Thyroid gland (tissue), 4 donors: ENCODE data around the gene PLSCR4. TPM values are rescaled to one million over a fixed set of nuclear protein-coding genes. Genes with fewer than 3 reads are reported as not detected.

Source experiments
- DNase-seq, 2 donors: peaks; one replicate each; pipeline ENCODE4 v3.0.0-alpha.2; 2019
- H3K27ac ChIP-seq, 3 donors: fragments of 200-600 bp; sonication (generic); 1 replicate in 2 of 3; 2 replicates in 1 of 3; pipeline ENCODE4 v1.5.1; 2016 to 2019; ENCODE audit warnings: mild to moderate bottlenecking in 1 of 3, moderate library complexity in 1 of 3
- H3K27me3 ChIP-seq: fragments of 200-600 bp; sonication (generic); one replicate; pipeline ENCODE4 v1.5.1; 2019
- H3K36me3 ChIP-seq, 2 donors: fragments of 200-600 bp; sonication (generic); one replicate each; pipeline ENCODE4 v1.5.1; 2016 to 2019
- H3K4me1 ChIP-seq, 2 donors: fragments of 200-600 bp; sonication (generic); one replicate each; pipeline ENCODE4 v1.5.1; 2017 to 2019
- H3K4me3 ChIP-seq, 3 donors: fragments of 200-600 bp; sonication (generic); replicated peaks in 1 of 3; 1 replicate in 2 of 3; 2 replicates in 1 of 3; pipeline ENCODE4 v1.5.1; 2016; ENCODE audit warnings: mild to moderate bottlenecking in 1 of 3
- H3K9me3 ChIP-seq: fragments of 200-600 bp; sonication (generic); one replicate; pipeline ENCODE4 v1.5.1; 2017
- POLR2A ChIP-seq, 2 donors: fragments of 450-650 bp; IDR thresholded peaks; one replicate each; pipeline ENCODE4 v1.6.1; 2017; ENCODE audit warnings: antibody characterized with exemption in 2 of 2, mild to moderate bottlenecking in 2 of 2, moderate library complexity in 1 of 2
- WGBS, 2 donors: methylation state at CpG; one replicate each; pipeline ENCODE4 v1.1.5; 2017; 5-methylcytosine and 5-hydroxymethylcytosine counted together
- intact Hi-C: fragments of 100-400 bp; cut with DNase I; formaldehyde crosslinking; loops from one replicate; pipeline ENCODE4 v1.15.1; 2023
- total RNA-seq, 4 donors: library from RNA; depleted of rRNA; stranded (reverse); fragments of >200 nt; gene quantifications; one replicate each; pipeline ENCODE4 v1.2.3, GENCODE V29; 2016
- TF ChIP-seq, protein P1 (sequence below), 6 experiments: fragments of 200-600 bp in 3 of 6; fragments of 450-650 bp in 3 of 6; sonication (generic) in 3 of 6; IDR thresholded peaks; one replicate each; pipeline ENCODE4 v1.5.1; 2016 to 2019; ENCODE audit warnings: antibody characterized with exemption in 6 of 6, mild to moderate bottlenecking in 2 of 6, inconsistent platforms in 1 of 6, moderate library complexity in 1 of 6

The PLSCR4 gene
- total RNA-seq, 4 donors from 2014 or later = 61.6 to 110 (median 78.4) TPM

DNA sequence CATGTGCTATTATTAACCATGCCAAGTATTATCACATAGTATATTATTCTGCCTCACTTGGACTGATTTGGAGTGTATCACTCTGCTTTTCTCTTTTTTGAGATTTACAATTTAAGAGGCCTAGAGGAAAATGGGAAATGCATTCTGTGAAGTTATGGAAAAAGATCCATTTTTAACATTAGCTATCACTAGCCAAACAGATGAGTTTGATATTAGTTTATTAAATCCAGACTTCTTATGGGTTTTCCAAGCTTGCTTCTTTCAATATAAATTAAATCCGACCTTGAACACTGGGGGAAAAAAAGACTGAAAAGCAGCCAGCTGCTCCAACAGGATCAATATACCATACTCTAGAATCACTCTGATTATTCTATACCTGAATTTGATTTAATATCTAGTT is 59.9 kb downstream of the PLSCR4 start:
- H3K36me3 ChIP-seq = peaks cover 0 to 8% of the 10 kb centered on the region in 2 donors
- DNase-seq = no peak
- 88 to 89% methylated on average over 1 of the region's 1 CpG for WGBS, 2 donors
- no peaks in the 10 kb centered on the region for H3K9me3 ChIP-seq
- intact Hi-C loops = no loop called here
- no peaks in the 10 kb centered on the region for H3K27me3 ChIP-seq
- TF ChIP-seq POLR2A (IDR thresholded peaks at IDR 0.05) = no peak
- TF ChIP-seq, protein P1, sequence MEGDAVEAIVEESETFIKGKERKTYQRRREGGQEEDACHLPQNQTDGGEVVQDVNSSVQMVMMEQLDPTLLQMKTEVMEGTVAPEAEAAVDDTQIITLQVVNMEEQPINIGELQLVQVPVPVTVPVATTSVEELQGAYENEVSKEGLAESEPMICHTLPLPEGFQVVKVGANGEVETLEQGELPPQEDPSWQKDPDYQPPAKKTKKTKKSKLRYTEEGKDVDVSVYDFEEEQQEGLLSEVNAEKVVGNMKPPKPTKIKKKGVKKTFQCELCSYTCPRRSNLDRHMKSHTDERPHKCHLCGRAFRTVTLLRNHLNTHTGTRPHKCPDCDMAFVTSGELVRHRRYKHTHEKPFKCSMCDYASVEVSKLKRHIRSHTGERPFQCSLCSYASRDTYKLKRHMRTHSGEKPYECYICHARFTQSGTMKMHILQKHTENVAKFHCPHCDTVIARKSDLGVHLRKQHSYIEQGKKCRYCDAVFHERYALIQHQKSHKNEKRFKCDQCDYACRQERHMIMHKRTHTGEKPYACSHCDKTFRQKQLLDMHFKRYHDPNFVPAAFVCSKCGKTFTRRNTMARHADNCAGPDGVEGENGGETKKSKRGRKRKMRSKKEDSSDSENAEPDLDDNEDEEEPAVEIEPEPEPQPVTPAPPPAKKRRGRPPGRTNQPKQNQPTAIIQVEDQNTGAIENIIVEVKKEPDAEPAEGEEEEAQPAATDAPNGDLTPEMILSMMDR (IDR thresholded peaks at IDR 0.05) = no peak
- H3K4me3 ChIP-seq = no peak overlapping the region
- peaks cover 0 to 4% of the 10 kb centered on the region in 2 donors for H3K4me1 ChIP-seq
- no peak overlapping the region for H3K27ac ChIP-seq

DNA sequence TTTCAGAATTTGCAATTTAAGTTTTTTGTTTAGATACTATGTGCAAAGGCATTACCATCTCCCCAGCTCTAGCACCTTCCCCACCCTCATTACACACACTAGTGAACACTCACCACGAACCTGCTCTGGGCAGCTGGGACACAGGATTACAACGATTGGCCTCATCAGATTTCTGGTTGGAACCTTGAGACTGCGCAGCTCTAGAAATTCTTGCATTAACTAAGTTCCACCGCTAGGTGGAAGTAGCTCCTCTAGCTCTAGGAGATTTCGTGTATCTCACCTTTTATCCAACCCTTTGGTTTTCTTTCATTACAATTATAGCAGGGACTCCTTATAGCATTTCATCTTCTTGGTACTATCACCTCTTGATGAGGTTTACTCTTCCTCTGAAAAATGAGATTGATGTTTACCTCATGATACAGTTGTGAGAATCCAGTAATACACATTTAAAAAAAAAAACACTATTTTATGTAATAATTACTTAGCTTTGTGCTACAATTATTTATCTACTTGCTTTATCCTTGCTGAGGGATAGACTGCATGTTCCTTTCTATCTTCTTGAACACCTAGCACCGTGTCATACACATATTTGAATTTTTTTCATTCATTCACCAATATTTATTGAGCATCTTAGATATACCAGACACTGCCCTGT is 61.3 kb downstream of the PLSCR4 start:
- H3K9me3 ChIP-seq = no peaks in the 10 kb centered on the region
- peaks cover 0 to 7% of the 10 kb centered on the region in 2 donors for H3K36me3 ChIP-seq
- no peak for TF ChIP-seq POLR2A (IDR thresholded peaks at IDR 0.05)
- TF ChIP-seq, protein P1 (IDR thresholded peaks at IDR 0.05) = peak; percentile 63 to 76 (median 70)
- peak; percentile 6 to 12 for DNase-seq
- peaks cover 0 to 2% of the 10 kb centered on the region in 2 donors for H3K4me1 ChIP-seq
- no peak overlapping the region for H3K27ac ChIP-seq
- WGBS, 2 donors = 8 to 12% methylated on average over 6 of the region's 6 CpGs
- H3K27me3 ChIP-seq = no peaks in the 10 kb centered on the region
- H3K4me3 ChIP-seq = no peak overlapping the region
- intact Hi-C loops = loop anchor here (5.0 kb wide), 1 partner anchor 127 kb away; no protein-coding TSS in a partner anchor

DNA sequence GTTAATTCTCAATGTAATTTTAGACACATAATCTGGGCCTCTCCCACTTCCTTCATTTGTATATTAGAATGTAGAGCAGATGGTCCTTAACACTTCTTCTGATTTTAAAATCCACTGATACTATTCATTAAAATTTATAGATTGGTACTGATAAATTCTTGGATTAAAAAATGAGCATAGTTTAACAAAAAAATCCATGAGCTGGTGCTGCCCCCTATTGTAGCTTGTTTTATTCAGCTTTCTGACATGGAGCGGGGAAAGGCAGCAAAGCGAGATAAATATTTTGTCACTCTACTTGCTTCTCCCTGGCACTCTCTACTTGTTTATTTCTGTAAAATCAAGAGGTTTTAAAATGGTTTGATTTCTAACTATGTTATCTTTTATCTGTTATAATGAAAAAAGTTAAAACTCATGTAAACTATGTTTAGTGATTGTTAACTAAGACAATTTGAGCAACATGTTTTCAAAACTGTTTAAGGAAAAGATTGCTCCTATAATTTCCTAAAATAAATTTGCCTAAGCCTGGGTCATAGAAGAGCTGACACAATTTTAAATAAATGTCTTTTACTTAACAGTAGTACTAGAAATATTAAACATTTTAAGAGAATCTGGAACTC is 63.5 kb downstream of the PLSCR4 start:
- no peaks in the 10 kb centered on the region for H3K36me3 ChIP-seq
- H3K27ac ChIP-seq = no peak overlapping the region
- H3K4me3 ChIP-seq = no peak overlapping the region
- no peaks in the 10 kb centered on the region for H3K27me3 ChIP-seq
- TF ChIP-seq, protein P1 (IDR thresholded peaks at IDR 0.05) = peak in 5 of 6 experiments; percentile 22 to 72 (median 57)
- TF ChIP-seq POLR2A (IDR thresholded peaks at IDR 0.05) = no peak
- no peaks in the 10 kb centered on the region for H3K9me3 ChIP-seq
- WGBS, 2 donors = 34 to 56% methylated on average over 2 of the region's 2 CpGs
- H3K4me1 ChIP-seq = peaks cover 0 to 9% of the 10 kb centered on the region in 2 donors
- peak; percentile 17 to 33 for DNase-seq
- intact Hi-C loops = loop anchor here (5.0 kb wide), 1 partner anchor 125 kb away; no protein-coding TSS in a partner anchor

DNA sequence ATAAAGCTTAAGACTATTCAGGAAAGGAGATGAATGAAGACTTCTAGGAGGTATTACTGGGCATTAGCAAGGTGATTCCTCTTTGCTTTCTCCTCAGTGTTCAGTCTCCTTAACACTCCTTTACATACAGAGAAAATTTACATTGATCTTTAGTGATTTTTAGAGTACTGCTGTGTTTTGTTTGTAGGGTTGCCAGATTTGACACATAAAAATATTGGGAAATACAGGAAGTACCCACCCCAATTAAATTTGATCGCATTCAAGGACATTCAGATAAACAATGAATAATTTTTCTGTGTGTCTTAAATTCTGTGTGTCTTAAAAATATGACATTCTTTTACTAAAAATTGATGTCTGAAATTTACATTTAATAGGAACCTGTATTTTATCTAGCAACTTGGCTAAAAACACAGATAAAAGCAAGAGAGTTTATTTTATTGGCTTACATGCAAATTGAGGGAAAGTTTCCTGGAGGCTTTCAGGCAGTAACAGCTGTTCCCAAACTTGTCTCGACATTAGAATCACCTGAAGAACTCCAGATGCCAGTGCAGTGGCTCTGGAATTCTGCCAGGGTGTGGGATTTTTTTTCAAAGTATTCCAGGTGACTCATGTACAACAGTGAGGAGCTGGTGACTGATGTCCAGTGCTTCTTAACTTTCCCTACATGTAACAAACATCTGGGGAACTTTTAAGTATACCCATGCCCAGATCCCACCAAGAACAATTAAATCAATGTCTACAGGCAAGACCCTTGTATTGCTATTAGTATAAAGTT is 66.5 kb downstream of the PLSCR4 start:
- WGBS, 2 donors = 42 to 53% methylated on average over 2 of the region's 2 CpGs
- DNase-seq = peak; percentile 70 to 80
- Histone ChIP-seq H3K27ac (no peak overlapping the region), H3K9me3 (no peaks in the 10 kb centered on the region), H3K4me3 (no peak overlapping the region), H3K36me3 (no peaks in the 10 kb centered on the region), H3K27me3 (no peaks in the 10 kb centered on the region), H3K4me1 (peaks cover 0 to 9% of the 10 kb centered on the region in 2 donors)
- intact Hi-C loops = loop anchor here (5.0 kb wide), 1 partner anchor 122 kb away; no protein-coding TSS in a partner anchor
- TF ChIP-seq, protein P1 (IDR thresholded peaks at IDR 0.05) = no peak
- TF ChIP-seq POLR2A (IDR thresholded peaks at IDR 0.05) = no peak
